ENCODE results near the gene FECH. TPM values are rescaled to one million over a fixed set of nuclear protein-coding genes. Genes with fewer than 3 reads are reported as not detected.
"Not testable (repeated sequence)": the region's sequence is repeated elsewhere in the genome, so short reads cannot be mapped to it uniquely, and the experiment has no call there.

Gene FECH
- total RNA-seq, 1 experiment from 2014 or later, result 30.4 TPM

DNA sequence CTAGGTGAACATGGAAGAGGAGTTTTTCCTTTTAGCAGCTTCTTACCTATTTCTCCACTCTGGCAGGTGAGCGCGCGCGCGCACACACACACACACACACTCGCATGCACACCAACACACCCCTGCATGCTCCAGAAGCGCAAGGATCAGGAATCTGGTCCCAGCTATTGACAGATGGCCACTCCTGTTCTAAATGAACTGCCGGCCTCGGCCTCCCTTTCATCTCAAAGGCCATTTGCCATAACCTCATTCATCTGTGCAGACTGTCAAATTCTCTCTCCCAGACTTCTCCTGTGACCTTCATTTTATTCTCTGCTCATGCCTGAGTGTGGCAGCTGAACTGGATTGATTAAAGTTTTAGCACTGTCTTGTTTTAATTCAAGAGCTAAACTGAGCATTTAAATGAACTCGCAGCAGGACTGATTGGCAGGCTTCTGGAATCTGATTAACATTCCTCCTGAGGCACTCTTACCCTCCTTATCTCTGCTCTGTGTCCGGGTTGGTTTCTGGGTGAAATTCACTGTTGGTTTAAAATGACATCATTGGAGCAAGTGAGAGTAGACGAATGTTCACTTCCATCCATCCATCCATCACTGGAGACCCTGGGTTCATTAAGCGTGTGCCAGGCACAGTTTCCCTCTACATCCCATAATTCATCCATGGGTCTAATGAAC lies 58.8 kb downstream of the FECH start:
- DNase-seq, result no peak
- H3K4me3 ChIP-seq (ENCODE audit: insufficient read depth, low read depth, low read length), result no peak overlapping the region
- no peaks in the 10 kb centered on the region for H3K27me3 ChIP-seq (ENCODE audit: control insufficient read depth, insufficient read depth, low read length)
- H3K36me3 ChIP-seq (replicated peaks; ENCODE audit: control insufficient read depth, insufficient read depth, low read length), result no peaks in the 10 kb centered on the region

DNA sequence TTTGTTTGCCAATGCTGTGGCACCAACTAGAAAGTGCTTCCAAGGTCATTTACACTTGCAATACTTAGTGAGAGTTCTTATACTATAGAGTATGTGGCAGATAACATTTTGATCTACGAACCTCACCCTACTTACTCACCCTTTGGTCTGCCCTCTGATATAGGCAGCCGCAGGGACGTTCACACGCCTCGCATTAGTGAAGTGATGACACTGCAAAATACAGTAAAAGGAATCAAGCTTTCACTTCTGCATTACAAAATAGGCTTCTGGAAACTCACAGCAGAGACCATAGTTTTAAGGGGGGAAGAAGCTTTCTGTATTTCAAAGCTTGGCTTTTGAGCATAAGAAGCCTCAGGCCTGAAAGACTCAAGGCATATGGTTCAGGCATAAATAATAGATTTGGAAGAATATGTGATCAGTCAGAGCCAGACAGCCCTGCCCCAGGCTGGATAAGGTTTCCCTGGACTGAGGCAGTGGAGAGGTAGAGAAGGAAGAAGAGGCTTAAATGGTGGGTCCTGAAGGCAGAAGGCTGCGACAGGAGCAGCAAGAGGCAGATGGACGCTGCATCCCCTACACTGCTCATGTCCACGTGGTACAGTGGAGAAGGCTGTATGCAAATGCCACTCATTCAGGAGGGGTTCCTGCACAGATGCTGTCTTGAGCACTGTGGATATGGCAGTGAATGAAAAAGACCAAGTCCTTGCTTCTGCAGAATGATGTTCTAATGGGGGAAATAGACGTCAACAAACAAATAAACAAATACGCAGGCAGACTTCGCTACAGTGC lies 63.1 kb downstream of the FECH start:
- no peak overlapping the region for H3K4me3 ChIP-seq (ENCODE audit: insufficient read depth, low read depth, low read length)
- no peak for DNase-seq
- no peaks in the 10 kb centered on the region for H3K36me3 ChIP-seq (replicated peaks; ENCODE audit: control insufficient read depth, insufficient read depth, low read length)
- H3K27me3 ChIP-seq (ENCODE audit: control insufficient read depth, insufficient read depth, low read length), result no peaks in the 10 kb centered on the region

DNA sequence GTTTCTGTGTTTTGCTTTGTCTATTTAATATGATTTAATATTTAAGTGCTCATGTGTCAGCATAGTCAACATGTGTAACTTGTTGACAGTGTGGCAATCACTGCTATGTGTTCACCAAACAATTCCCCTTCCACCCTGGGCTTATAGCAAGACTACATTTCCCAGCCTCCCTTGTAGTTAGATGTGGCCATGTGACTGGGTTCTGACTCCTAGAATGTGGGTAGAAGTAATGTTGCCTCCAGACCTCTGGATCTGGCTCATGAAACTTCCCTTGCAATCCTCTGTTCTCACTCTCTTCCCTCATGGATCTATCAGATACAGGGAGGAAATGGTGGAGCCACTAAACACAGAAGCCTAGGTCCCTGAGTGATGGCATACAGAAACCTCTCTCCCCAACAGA lies 64.2 kb downstream of the FECH start:
- not testable (repeated sequence) for H3K4me3 ChIP-seq (ENCODE audit: insufficient read depth, low read depth, low read length); H3K36me3 ChIP-seq (replicated peaks; ENCODE audit: control insufficient read depth, insufficient read depth, low read length); H3K27me3 ChIP-seq (ENCODE audit: control insufficient read depth, insufficient read depth, low read length); DNase-seq

DNA sequence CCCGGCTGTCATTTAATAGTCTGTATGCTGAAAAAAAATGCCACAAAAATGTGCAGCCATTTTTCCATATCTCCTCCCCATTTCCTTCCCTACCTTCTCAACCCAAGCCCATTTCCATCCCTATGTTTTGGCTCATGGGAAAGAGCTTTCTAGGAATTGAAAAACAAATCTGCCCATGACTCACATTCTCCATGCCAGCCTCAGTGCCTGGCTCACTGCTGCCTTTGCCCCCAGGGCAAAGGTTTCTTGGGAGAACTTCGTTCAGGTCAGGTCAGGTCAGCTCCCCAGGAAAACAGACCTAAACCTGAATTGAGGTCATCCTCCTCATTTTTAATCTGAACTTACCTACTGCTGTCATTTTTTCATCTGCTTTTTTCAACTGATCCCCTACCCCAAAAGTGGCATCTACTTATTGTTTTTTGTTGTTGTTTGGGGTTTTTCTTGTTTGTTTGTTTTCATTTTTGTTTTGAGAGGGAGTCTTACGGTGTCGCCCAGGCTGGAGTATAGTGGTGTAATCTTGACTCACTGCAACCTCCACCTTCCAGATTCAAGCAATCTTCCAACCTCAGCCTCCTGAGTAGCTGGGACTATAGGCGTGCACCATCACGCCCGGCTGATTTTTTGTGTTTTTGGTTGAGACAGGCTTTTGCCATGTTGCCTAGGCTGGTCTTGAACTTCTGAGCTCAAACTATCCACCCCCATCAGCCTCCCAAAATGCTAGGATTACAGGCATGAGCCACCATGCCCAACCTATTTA lies 66.7 kb downstream of the FECH start:
- no peak overlapping the region for H3K4me3 ChIP-seq (ENCODE audit: insufficient read depth, low read depth, low read length)
- H3K27me3 ChIP-seq (ENCODE audit: control insufficient read depth, insufficient read depth, low read length), result no peaks in the 10 kb centered on the region
- no peaks in the 10 kb centered on the region for H3K36me3 ChIP-seq (replicated peaks; ENCODE audit: control insufficient read depth, insufficient read depth, low read length)
- DNase-seq, result no peak

DNA sequence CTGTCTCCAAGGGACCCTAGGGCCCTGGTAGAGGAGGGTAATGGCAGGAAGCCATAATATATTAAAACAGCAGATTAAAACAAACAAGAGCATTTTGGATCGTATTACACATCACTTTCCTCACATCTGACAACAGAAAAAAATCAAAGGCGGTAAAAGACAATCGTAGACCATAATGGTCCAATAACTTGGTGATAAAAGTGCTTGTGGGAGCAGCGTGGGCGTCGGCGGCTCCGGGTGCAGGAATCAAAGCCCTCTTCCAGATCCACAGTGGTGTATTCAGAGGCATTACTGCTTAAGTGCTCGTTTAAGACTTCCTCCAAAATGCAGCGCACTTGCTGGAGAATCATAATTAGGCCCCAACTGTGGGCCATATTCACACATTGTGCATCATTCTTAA lies 68.0 kb downstream of the FECH start:
- no peaks in the 10 kb centered on the region for H3K27me3 ChIP-seq (ENCODE audit: control insufficient read depth, insufficient read depth, low read length)
- no peak overlapping the region for H3K4me3 ChIP-seq (ENCODE audit: insufficient read depth, low read depth, low read length)
- no peaks in the 10 kb centered on the region for H3K36me3 ChIP-seq (replicated peaks; ENCODE audit: control insufficient read depth, insufficient read depth, low read length)
- DNase-seq, result no peak

DNA sequence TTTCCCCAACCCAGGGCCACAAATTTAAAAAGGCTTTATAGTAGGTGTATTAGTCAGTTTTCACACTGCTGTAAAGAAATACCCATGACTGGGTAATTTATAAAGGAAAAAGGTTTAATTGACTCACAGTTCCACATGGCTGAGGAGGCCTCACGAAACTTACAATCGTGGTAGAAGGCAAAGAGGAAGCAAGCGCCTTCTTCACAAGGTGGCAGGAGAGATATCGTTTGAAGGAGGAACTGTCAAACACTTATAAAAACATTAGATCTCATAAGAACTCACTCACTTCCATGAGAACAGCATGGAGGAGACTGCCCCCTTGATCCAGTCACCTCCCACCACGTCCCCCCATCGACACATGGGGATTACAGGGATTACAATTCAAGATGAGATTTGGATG lies 70.4 kb downstream of the FECH start:
- H3K27me3 ChIP-seq (ENCODE audit: control insufficient read depth, insufficient read depth, low read length), result no peaks in the 10 kb centered on the region
- no peak overlapping the region for H3K4me3 ChIP-seq (ENCODE audit: insufficient read depth, low read depth, low read length)
- no peak for DNase-seq
- no peaks in the 10 kb centered on the region for H3K36me3 ChIP-seq (replicated peaks; ENCODE audit: control insufficient read depth, insufficient read depth, low read length)

DNA sequence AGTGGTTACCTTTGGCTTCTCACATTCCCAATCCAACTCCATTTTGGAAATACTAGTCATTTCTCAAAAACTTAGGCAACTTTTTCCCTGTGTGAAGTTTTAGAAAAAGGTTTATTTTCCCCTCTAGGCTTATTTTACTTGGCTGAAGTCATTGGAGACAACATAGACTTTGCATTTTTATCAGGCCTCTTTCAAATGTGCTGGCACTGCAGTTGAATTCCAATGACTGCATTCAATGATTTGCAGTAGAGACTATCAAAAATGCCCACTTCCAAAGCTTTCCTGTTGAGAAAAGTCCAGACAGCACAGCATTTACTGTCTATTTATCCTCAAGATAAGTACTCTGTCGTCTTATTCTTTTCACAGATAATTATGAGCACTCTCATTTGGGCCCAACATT lies 81.3 kb downstream of the FECH start:
- DNase-seq, result no peak
- Histone ChIP-seq H3K4me3 (ENCODE audit: insufficient read depth, low read depth, low read length) (no peak overlapping the region), H3K36me3 (replicated peaks; ENCODE audit: control insufficient read depth, insufficient read depth, low read length) (no peaks in the 10 kb centered on the region), H3K27me3 (ENCODE audit: control insufficient read depth, insufficient read depth, low read length) (no peaks in the 10 kb centered on the region)

DNA sequence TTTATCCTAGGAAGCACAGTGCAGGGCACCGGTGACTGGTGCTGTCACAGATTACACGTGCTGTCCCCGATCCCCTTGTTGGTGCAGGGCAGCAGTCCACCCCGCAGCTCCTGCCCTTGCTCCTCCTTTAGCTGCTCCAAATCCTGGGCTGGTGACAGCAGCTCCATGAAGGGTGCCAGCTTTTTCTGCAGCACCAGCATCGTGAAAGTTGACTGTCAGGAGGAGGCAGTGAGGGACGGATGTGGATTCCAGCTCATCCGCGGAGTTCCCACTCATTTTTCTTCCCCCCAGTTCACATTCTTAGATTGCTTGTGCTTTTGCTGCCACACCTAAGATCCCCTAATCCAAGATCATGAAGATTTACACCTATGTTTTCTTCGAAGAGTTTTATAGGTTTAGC lies 83.9 kb downstream of the FECH start:
- Histone ChIP-seq H3K4me3 (ENCODE audit: insufficient read depth, low read depth, low read length) (no peak overlapping the region), H3K36me3 (replicated peaks; ENCODE audit: control insufficient read depth, insufficient read depth, low read length) (no peaks in the 10 kb centered on the region), H3K27me3 (ENCODE audit: control insufficient read depth, insufficient read depth, low read length) (no peaks in the 10 kb centered on the region)
- DNase-seq, result no peak

DNA sequence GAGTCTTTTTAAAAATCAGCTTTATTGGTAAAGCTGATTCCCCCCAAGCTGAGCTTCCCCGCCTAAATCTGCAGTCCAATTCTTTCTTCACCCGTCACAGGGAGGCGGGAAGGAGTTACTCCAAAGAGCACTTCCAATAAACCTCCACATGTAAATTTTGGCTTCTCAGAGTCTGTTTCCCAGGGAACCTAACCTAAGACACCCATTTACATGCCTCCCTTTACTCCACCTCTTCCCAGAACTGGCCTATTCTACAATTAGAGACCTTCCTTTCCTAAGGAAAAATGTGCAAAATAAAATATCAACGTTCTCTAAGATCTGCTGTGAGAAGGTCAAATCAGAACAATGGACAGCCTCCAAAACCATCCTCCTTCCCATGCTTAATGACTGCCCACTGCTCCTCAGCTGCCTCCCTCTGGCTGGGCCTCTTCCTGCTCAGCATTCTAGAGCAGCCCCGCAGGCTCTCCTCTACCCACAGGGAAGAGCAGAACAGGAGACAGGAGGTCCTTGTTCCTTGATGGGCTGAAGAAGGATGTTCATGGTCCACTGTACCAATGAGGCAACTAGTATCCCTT lies 87.7 kb downstream of the FECH start:
- Histone ChIP-seq H3K36me3 (replicated peaks; ENCODE audit: control insufficient read depth, insufficient read depth, low read length) (no peaks in the 10 kb centered on the region), H3K4me3 (ENCODE audit: insufficient read depth, low read depth, low read length) (no peak overlapping the region), H3K27me3 (ENCODE audit: control insufficient read depth, insufficient read depth, low read length) (no peaks in the 10 kb centered on the region)
- DNase-seq, result no peak

Other genes with a start within 250 kb of the FECH start
- 0.66 and 1.5 TPM in 2 replicates for gene ST8SIA3, start 234.1 kb downstream of the FECH start, total RNA-seq (2014; rRNA removed; shearing (Covaris generic))
- gene ONECUT2, start 151.3 kb downstream of the FECH start, total RNA-seq (2014; rRNA removed; shearing (Covaris generic)), result 0.62 and 0.89 TPM in 2 replicates
- gene NARS1, start 35.1 kb upstream of the FECH start, total RNA-seq (2014; rRNA removed; shearing (Covaris generic)), result 198 and 205 TPM in 2 replicates
- gene ATP8B1, start 216.6 kb upstream of the FECH start, total RNA-seq (2014; rRNA removed; shearing (Covaris generic)), result 1.4 and 2.4 TPM in 2 replicates